T follicular helper cell (primary cell): ENCODE data around the gene FAM110D.
A peak's percentile ranks its signal among the peaks of the same experiment; 100 is the strongest.

Experiments used
- DNase-seq: peaks from one replicate; pipeline ENCODE4 v3.0.0-alpha.2; 2020; ENCODE audit warnings: low read depth

The FAM110D gene

DNA sequence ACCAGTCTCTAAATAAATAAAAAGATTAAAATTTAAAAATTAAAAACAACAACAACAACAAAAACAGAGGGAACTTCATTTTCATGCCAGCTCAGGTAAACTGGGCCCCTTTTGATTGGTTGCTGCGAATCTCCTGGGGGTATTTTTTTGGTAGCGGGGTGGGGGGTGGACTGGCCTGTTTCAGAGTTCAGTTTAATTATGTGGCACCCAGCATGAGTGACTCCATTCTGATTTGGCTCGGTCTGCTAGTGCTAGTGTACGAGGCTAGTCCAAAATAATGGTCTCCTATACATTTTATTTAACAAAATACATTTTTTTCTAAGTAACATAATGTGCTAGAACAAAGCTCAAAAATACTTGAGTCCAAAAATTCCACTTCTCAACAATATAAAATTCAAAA is 29.1 kb upstream of the FAM110D start:
- no peak for DNase-seq

- no peak for DNase-seq
Observed at GRCh38 chr1:26130695-26131094, 28.2 kb upstream of the FAM110D start.

- no peak for DNase-seq
Observed at GRCh38 chr1:26132128-26132833, 26.6 kb upstream of the FAM110D start.

DNA sequence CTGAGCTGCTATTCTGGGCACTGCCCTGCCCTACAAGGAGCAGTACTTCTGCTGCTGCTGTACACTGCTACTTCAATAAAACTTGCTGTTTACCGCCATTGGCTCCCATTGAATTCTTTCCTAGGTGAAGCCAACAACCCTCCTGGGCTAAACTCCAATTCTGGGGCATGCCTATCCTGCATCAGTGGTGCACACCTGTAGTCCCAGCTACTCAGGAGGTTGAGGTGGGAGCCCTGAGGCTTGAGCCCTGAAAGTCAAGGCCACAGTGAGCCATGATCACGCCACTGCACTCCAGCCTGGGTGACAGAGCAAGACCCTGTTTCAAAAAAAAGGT is 26.1 kb upstream of the FAM110D start:
- no peak for DNase-seq

DNA sequence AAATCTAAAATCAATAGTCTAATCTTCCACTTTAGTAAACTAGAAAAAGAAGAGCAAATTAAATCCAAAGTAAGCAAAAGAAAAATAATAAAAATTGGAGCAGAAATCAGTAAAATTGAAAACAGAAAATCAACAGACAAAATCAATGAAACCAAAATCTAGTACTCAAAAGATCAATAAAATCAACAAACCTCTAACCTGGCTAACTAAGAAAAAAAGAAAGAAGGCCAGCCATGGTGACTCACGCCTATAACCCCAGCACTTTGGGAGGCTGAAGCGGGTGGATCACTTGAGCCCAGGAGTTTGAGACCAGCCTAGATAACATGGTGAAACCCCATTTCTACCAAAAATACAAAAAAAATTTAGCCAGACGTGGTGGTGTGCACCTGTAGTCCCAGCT is 24.4 kb upstream of the FAM110D start:
- no peak for DNase-seq

DNA sequence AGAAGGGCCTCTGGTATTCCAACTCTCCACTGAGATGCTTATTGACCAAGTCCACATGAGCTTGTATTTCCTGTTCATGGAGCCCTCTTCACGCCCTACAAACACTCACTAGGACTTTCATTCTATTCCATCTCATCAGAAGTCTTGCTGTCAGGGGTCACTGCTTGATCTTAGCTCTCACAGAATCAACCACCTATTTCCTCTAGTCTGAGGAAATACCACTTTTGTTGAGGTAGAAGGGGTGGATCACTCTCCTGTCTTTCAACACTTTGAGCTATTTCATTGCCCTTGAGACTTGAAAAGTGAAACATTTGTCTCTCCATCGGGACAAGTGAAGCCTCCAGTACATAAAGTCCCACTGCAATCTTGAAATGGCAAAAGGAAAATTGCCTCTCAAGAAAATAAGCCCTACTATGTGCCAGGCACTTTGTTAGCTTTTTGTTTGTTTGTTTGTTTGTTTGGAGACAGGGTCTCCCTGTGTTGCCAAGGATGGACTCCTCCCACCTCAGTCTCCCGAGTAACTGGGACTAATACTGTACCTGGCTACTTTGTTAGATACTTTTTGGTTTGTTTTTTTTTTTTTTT is 19.8 kb upstream of the FAM110D start:
- DNase-seq, result no peak

DNA sequence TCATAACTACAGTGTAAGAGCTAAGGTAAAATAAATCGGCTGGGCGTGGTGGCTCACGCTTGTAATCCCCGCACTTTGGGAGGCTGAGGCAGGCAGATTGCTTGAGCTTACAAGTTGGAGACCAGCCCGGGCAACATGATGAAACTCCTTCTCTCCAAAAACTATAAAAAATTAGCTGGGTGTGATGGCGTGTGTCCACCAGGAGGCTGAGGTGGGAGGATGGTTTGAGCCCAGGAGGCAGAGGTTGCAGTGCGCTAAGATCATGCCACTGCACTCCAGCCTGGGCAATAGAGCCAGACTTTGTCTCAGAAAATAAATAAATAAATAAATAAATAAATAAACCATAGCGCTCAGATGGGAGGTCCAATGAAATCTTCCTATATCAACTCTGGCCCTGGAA is 16.7 kb upstream of the FAM110D start:
- no peak for DNase-seq

GRCh38 chr1:26145041-26145959 is 13.6 kb upstream of the FAM110D start:
- peak; percentile 65 for DNase-seq

DNA sequence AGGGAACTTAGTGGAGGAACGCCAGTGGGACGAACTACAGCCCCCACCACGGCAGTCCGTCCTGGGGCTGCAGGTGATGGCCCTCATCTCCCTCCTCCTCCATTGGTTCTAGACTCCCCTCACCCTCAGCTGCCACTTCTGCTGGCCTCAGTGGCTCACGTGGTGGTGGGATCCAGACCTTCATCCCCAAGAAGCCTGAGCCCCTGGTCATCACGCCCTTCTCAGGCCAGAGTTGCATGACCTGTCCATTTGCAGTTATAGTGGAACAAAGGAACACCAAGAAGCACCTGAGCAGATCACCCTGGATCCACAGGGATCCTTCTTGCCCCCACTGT is 13.0 kb upstream of the FAM110D start:
- no peak for DNase-seq

DNA sequence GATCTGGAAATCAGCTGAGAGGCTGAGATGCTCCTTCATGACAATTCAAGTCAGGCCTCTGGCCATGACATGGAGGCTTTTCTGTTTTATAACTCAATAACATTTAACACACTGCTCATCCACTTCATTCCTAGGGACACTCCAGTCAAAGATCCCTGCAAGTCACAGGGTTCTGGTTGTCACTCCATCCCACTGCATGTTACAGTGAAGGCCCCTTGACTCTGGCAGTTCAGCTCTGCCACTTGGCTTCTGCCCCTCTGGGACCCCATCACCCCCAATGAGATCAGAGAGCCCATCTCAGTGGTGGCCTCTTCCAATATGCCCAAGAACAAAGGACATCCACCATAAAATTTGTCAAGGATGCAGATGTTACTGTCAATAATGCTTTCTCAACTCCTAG is 10.0 kb upstream of the FAM110D start:
- no peak for DNase-seq

DNA sequence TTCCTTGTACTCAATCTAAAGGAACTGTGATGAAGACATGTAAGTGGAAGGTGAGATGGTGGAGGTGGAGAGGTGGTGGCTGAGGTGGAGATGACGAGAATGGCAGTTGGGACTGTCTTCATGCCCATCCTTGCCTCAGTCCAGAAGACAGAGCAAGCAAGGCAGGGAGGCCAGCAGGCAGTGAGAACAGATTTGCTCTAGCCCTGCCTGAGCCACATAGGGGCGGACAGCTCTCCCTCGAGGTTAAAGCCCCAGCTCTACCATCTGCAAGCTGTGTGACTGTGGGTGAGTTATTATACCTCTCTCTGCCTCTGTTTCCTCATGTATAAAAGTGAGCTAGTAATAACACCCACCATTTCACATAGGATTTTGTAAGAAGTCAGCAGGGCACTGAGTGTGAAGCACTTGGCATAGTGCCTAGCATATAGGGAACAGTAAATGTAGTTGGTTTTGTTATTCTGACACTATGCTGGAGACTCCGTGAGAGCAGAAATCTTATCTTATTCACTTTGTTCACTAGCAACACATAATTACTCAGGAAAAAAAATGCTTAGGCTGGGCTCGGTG is 4.8 kb upstream of the FAM110D start:
- DNase-seq, result no peak

- DNase-seq, result no peak
Observed at GRCh38 chr1:26154750-26155149, 4.1 kb upstream of the FAM110D start.

GRCh38 chr1:26155370-26156284 is 3.3 kb upstream of the FAM110D start:
- DNase-seq, result no peak

DNA sequence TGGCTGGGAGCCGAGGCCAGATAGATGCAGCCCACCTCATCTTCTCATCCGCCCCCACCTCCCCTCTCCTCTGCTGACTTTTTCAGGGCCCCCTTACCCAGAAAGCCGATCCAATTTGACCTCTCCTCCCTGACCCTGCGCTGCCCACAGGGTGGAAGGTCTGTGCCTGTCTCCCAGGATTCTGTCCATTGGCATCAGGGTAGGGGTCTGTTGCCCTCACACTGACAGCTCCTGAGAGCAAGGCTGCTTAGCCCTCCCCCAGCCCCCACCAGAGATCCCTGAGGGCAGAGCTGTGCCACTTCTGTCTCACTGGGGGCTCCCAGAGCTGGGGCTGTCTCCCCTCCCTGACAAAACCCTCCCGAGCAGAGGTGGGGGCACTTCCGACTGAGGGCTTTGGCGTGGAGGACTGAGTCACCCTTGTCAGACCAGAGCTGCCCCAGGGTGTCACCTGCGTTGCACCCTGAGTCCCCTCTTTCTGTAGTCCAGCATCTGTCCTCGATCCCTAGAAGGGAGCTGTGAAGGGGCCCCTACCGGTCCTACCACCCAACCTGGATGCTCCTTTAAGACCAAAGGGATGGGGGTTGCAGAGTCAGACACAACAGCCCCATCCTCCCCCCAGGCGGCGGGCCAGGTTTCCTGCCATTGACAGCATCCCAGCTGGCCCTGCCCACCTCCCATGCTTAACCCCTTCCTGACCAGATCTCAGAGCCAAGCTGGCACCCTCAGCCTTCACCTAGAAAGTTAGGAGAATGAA is 2.4 kb upstream of the FAM110D start:
- DNase-seq, result no peak

- no peak for DNase-seq
Observed at GRCh38 chr1:26158271-26158907, 490 bp upstream of the FAM110D start.

- no peak for DNase-seq
Observed at GRCh38 chr1:26159743-26160039, 812 bp downstream of the FAM110D start.

- DNase-seq, result no peak
Observed at GRCh38 chr1:26160527-26161414, 1.9 kb downstream of the FAM110D start.

DNA sequence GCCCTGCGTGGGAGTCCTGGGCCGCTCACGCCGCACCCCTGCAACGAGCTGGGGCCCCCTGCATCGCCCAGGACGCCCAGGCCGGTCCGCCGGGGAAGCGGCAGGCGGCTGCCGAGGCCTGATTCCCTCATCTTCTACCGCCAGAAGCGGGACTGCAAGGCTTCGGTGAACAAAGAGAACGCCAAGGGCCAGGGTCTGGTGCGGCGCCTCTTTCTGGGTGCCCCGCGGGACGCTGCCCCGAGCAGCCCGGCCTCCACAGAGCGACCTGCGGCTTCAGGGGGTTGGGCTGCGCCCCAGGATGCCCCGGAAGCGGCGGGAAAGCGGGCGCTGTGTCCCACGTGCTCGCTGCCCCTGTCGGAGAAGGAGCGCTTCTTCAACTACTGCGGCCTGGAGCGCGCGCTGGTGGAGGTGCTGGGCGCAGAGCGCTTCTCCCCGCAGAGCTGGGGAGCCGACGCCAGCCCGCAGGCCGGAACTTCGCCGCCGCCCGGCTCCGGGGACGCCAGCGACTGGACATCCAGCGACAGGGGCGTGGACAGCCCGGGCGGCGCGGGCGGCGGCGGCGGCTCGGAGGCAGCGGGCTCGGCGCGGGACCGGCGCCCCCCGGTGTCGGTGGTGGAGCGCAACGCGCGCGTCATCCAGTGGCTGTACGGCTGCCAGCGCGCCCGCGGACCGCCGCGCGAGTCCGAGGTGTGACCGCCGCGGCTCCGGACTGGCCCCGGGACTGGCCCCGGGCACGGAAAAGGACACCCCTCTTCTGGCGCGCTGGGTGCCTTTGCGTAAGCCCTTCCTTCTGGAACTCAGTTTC is 2.7 kb downstream of the FAM110D start:
- no peak for DNase-seq

DNA sequence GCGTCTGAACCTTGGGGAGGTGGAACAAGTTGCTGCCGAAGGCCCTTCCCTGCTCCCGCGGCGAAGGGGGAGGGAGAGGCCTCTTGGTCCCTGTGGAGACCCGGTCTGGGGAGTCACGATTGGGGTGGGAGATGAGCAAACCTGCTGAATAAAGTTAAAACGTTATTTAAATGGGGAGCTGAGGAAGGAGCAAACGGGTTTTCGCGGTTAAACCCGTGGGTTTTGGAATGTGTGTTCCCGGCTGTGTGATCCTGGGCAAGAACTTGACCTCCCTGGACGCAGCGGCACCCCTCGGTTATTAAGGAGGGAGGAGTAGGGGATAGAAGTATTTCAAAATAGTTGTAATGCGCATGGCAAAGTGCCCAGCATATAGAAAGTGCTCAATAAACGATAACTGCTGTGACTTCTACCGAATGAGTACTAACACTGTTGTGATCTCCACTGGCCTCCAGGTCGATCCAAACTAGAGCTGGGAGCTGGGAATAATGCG is 3.4 kb downstream of the FAM110D start:
- DNase-seq, result no peak
